Vagina (tissue), 2 donors: ENCODE measurements around the gene GRM4. TPM values are rescaled to one million over a fixed set of nuclear protein-coding genes. Genes with fewer than 3 reads are reported as not detected.
"Not testable (repeated sequence)": the region's sequence is repeated elsewhere in the genome, so short reads cannot be mapped to it uniquely, and the experiment has no call there.

Experiments used
- DNase-seq, 2 donors: peaks; one replicate each; pipeline ENCODE4 v3.0.0-alpha.2; 2017; ENCODE audit errors: extremely low spot score in 2 of 2
- H3K27ac ChIP-seq: fragments of 200-600 bp; sonication (generic); one replicate; pipeline ENCODE4 v1.5.1; 2019
- H3K27me3 ChIP-seq: fragments of 200-600 bp; sonication (generic); one replicate; pipeline ENCODE4 v1.5.1; 2019
- H3K36me3 ChIP-seq, 2 donors: fragments of 200-600 bp; sonication (generic); one replicate each; pipeline ENCODE4 v1.5.1; 2017 to 2019
- H3K4me1 ChIP-seq: fragments of 200-600 bp; sonication (generic); one replicate; pipeline ENCODE4 v1.5.1; 2019
- H3K4me3 ChIP-seq, 2 donors: fragments of 200-600 bp; sonication (generic); 1 replicate in 1 of 2; 2 replicates in 1 of 2; pipeline ENCODE4 v1.5.1; 2016 to 2019
- H3K9me3 ChIP-seq: fragments of 200-600 bp; sonication (generic); one replicate; pipeline ENCODE4 v1.5.1; 2019
- POLR2A ChIP-seq, 2 donors: fragments of 450-650 bp; IDR thresholded peaks; one replicate each; pipeline ENCODE4 v1.6.1; 2017; ENCODE audit warnings: antibody characterized with exemption in 2 of 2, mild to moderate bottlenecking in 2 of 2, moderate library complexity in 2 of 2
- POLR2AphosphoS5 ChIP-seq, 2 donors: sonication (generic); formaldehyde crosslinking; IDR thresholded peaks; one replicate each; pipeline ENCODE4 v1.9.0; 2017; ENCODE audit warnings: antibody characterized with exemption in 2 of 2, mild to moderate bottlenecking in 2 of 2, low read depth in 1 of 2; ENCODE audit not compliant: insufficient read depth in 1 of 2
- intact Hi-C: fragments of 100-400 bp; cut with DNase I; formaldehyde crosslinking; loops from one replicate; pipeline ENCODE4 v1.15.1; 2023
- total RNA-seq: library from RNA; depleted of rRNA; stranded (reverse); fragments of >200 nt; gene quantifications from one replicate; pipeline ENCODE4 v1.2.3, GENCODE V29; 2016
- TF ChIP-seq, protein P1 (sequence below), 3 experiments: fragments of 450-650 bp in 2 of 3; fragments of 200-600 bp in 1 of 3; sonication (generic) in 1 of 3; IDR thresholded peaks; one replicate each; pipeline ENCODE4 v1.5.1; 2017 to 2019; ENCODE audit warnings: antibody characterized with exemption in 3 of 3, mild to moderate bottlenecking in 2 of 3, moderate library complexity in 2 of 3

The GRM4 gene
- total RNA-seq, 1 donor from 2014 or later: not detected

DNA sequence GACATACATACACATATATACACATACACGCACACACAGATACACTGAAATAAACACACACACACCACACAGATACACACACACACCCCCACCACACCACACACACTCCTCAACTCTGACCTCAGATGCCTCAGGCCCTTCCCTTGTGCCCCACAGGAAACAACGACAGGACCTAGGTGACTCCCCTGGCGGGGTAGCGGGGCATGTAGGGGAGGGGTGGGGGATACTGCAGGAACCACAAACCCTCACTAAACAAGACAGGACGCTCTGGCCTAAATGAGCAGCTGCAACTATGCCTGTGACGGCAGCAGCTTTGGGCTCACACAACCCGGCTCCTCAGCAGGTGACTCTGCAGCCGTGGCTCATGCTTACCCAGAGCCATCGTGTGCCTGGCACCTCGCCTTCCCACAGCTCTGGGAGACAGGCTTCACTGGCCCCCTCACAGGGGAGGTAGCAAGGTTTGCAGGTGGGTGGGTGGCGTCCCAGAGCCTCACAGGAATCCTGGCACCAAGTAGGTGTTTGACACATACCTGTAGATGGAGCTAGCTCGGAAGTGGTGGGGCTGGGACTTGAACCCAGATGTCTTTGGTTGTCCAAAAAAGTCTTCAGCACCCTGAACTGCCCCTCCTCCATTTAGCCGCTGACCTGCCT is 100.8 kb downstream of the GRM4 start:
- Histone ChIP-seq H3K27me3 (no peaks in the 10 kb centered on the region), H3K36me3 (no peaks in the 10 kb centered on the region), H3K9me3 (no peaks in the 10 kb centered on the region), H3K4me3 (no peak overlapping the region), H3K27ac (no peak overlapping the region), H3K4me1 (no peaks in the 10 kb centered on the region)
- no peak for DNase-seq
- intact Hi-C loops: no loop called here
- TF ChIP-seq, protein P1, sequence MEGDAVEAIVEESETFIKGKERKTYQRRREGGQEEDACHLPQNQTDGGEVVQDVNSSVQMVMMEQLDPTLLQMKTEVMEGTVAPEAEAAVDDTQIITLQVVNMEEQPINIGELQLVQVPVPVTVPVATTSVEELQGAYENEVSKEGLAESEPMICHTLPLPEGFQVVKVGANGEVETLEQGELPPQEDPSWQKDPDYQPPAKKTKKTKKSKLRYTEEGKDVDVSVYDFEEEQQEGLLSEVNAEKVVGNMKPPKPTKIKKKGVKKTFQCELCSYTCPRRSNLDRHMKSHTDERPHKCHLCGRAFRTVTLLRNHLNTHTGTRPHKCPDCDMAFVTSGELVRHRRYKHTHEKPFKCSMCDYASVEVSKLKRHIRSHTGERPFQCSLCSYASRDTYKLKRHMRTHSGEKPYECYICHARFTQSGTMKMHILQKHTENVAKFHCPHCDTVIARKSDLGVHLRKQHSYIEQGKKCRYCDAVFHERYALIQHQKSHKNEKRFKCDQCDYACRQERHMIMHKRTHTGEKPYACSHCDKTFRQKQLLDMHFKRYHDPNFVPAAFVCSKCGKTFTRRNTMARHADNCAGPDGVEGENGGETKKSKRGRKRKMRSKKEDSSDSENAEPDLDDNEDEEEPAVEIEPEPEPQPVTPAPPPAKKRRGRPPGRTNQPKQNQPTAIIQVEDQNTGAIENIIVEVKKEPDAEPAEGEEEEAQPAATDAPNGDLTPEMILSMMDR (IDR thresholded peaks at IDR 0.05): no peak
- TF ChIP-seq POLR2AphosphoS5 (IDR thresholded peaks at IDR 0.05; ENCODE audit: insufficient read depth in 1 of 2, low read depth in 1 of 2) (no peak), POLR2A (IDR thresholded peaks at IDR 0.05) (no peak)

DNA sequence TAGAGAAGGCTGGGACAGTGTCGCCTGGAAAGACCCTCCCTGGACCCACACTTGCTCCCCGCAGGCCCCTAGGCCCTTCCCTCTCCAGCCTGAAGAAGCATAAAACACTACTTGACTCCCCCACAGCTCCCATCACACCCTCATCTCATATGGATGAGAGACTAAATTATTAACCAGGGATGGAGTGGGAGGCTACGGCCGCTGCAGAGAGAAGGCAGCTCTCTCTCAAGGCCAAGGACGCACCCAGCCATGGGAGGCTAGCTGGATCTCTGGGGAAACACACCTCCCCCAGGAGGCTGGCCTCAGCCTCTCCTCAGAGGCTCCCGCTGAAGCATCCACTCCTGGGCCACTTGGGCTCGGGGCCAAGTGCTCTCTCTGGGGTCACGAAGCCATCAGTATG is 102.5 kb downstream of the GRM4 start:
- TF ChIP-seq POLR2AphosphoS5 (IDR thresholded peaks at IDR 0.05; ENCODE audit: insufficient read depth in 1 of 2, low read depth in 1 of 2): no peak
- TF ChIP-seq, protein P1 (IDR thresholded peaks at IDR 0.05): no peak
- no peak for TF ChIP-seq POLR2A (IDR thresholded peaks at IDR 0.05)
- Histone ChIP-seq H3K4me3 (no peak overlapping the region), H3K27ac (no peak overlapping the region), H3K36me3 (no peaks in the 10 kb centered on the region), H3K4me1 (no peaks in the 10 kb centered on the region), H3K9me3 (no peaks in the 10 kb centered on the region), H3K27me3 (no peaks in the 10 kb centered on the region)
- DNase-seq: no peak
- intact Hi-C loops: no loop called here

DNA sequence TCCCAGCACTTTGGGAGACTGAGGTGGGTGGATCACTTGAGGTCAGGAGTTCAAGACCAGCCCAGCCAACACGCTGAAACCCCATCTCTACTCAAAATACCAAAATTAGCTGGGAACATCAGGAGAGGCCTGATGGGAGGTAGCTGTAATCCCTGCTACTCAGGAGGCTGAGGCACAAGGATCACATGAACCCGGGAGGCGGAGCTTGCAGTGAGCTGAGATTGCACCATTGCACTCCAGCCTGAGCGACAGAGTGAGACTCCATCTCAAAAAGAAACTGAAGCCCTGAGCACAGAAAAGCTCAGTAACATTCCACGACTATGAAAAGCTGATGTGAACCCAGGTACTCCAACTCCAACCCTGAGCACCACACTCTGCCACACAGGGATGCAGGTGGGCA is 103.9 kb downstream of the GRM4 start:
- H3K4me1 ChIP-seq, H3K27me3 ChIP-seq, H3K9me3 ChIP-seq, intact Hi-C loops, H3K4me3 ChIP-seq, DNase-seq, H3K27ac ChIP-seq, H3K36me3 ChIP-seq: not testable (repeated sequence)

DNA sequence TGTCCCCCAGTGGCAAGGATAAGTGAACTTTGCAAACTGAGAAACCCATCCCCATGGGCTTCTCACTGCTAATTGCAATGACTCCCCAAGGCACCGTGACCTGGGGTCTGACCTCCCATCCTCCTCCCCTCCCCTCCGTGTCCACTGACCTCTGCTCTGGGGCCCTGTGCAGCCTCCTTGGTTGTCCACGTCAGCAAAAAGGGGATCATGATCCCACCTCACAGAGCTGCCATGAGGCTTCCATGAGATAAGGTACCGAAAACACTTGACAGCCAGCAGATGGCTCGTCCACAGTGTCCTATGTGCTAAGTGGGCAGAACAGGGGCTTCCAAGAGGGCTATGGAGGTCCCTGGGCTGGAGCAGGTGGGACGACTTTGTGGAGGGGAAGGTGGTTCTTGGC is 104.5 kb downstream of the GRM4 start:
- H3K4me3 ChIP-seq: no peak overlapping the region
- no peaks in the 10 kb centered on the region for H3K4me1 ChIP-seq
- DNase-seq: no peak
- TF ChIP-seq POLR2A (IDR thresholded peaks at IDR 0.05) (no peak), POLR2AphosphoS5 (IDR thresholded peaks at IDR 0.05; ENCODE audit: insufficient read depth in 1 of 2, low read depth in 1 of 2) (no peak)
- TF ChIP-seq, protein P1 (IDR thresholded peaks at IDR 0.05): no peak
- no peak overlapping the region for H3K27ac ChIP-seq
- intact Hi-C loops: no loop called here
- H3K9me3 ChIP-seq: no peaks in the 10 kb centered on the region
- H3K27me3 ChIP-seq: no peaks in the 10 kb centered on the region
- no peaks in the 10 kb centered on the region for H3K36me3 ChIP-seq

DNA sequence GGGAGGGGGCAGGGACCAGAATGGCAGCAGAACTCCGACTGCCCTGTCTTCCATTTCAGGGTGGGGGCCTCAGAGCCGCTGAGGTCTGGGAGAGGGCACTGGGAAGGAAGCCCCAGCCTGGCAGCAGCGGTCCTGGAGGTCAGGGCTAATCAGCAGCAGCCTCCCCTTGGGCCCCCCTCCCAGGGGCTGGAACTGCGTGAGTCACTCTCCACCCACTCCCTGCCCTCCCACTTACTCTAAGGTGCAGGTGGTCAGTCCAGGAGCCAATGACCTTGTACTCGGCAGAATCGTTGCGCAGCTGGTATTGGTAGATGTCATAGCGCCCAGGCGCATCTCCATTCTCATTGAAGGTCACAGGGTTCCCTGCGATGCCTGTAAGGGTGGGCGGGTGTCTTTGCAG is 105.9 kb downstream of the GRM4 start:
- intact Hi-C loops: no loop called here
- Histone ChIP-seq H3K27ac (no peak overlapping the region), H3K36me3 (no peaks in the 10 kb centered on the region), H3K4me1 (no peaks in the 10 kb centered on the region), H3K4me3 (no peak overlapping the region), H3K27me3 (no peaks in the 10 kb centered on the region), H3K9me3 (no peaks in the 10 kb centered on the region)
- DNase-seq: no peak
- no peak for TF ChIP-seq POLR2AphosphoS5 (IDR thresholded peaks at IDR 0.05; ENCODE audit: insufficient read depth in 1 of 2, low read depth in 1 of 2)
- TF ChIP-seq POLR2A (IDR thresholded peaks at IDR 0.05): no peak
- TF ChIP-seq, protein P1 (IDR thresholded peaks at IDR 0.05): no peak
